Naive thymus-derived CD4-positive, alpha-beta T cell (primary cell): Measurements from ENCODE around the gene FAM72B. TPM values are rescaled to one million over a fixed set of nuclear protein-coding genes. Genes with fewer than 3 reads are reported as not detected.
A peak's percentile ranks its signal among the peaks of the same experiment; 100 is the strongest.
"Not testable (repeated sequence)": the region's sequence is repeated elsewhere in the genome, so short reads cannot be mapped to it uniquely, and the experiment has no call there.

Experiments
- ATAC-seq: fragments of 150-1000 bp; cut with Tn5 transposase; 2 replicates; pipeline ENCODE4 v1.10.0; 2021; ENCODE audit warnings: mild to moderate bottlenecking, moderate library complexity
- CTCF ChIA-PET: fragments of 350-600 bp; sonication (Branson Sonifier 250); formaldehyde crosslinking; loops from one replicate; lab custom pipeline; 2021; ENCODE audit warnings: antibody characterized with exemption; lab: Charles Lee
- POLR2A ChIA-PET: fragments of 350-600 bp; sonication (Branson Sonifier 250); formaldehyde crosslinking; loops from one replicate; lab custom pipeline; 2021; ENCODE audit warnings: antibody characterized with exemption, inconsistent platforms; lab: Charles Lee
- DNase-seq, 9 donors: peaks; one replicate each; pipeline versions ENCODE4 v3.0.0 to v3.0.0-alpha.2; 2020 to 2022; ENCODE audit warnings: mixed read lengths in 1 of 9
- H3K27ac ChIP-seq: one replicate; pipeline ENCODE4 v1.7.0; 2013; ENCODE audit warnings: mild to moderate bottlenecking, low read depth, low read length, moderate library complexity
- H3K27me3 ChIP-seq, 2 donors: one replicate each; pipeline ENCODE4 v1.7.0; 2013; ENCODE audit warnings: low read length in 2 of 2, mild to moderate bottlenecking in 2 of 2, moderate library complexity in 2 of 2; ENCODE audit not compliant: control insufficient read depth in 2 of 2, insufficient read depth in 2 of 2
- H3K36me3 ChIP-seq, 3 experiments: 1 replicate in 2 of 3; 2 replicates in 1 of 3; pipeline ENCODE4 v1.7.0; 2013; ENCODE audit warnings: low read length in 3 of 3, mild to moderate bottlenecking in 3 of 3, moderate library complexity in 1 of 3; ENCODE audit not compliant: insufficient read depth in 3 of 3, control insufficient read depth in 2 of 3
- H3K4me1 ChIP-seq, 2 donors: one replicate each; pipeline ENCODE4 v1.7.0; 2013; ENCODE audit warnings: low read length in 2 of 2, mild to moderate bottlenecking in 2 of 2, moderate library complexity in 1 of 2; ENCODE audit not compliant: control insufficient read depth in 2 of 2, insufficient read depth in 2 of 2
- H3K4me3 ChIP-seq: 2 replicates; pipeline ENCODE4 v1.7.0; 2013; ENCODE audit warnings: mild to moderate bottlenecking, low read length
- H3K9me3 ChIP-seq, 3 experiments: 1 replicate in 2 of 3; 2 replicates in 1 of 3; pipeline ENCODE4 v1.7.0; 2013; ENCODE audit warnings: low read length in 3 of 3; ENCODE audit not compliant: control insufficient read depth in 2 of 3
- H3K27ac Mint-ChIP-seq, 9 donors: one replicate each; pipeline ENCODE4 v1.8.0; 2020 to 2022; ENCODE audit warnings: mixed read lengths in 9 of 9, mild to moderate bottlenecking in 8 of 9, moderate library complexity in 5 of 9, inconsistent platforms in 2 of 9
- H3K27me3 Mint-ChIP-seq, 5 donors: one replicate each; pipeline ENCODE4 v1.8.0; 2021 to 2022; ENCODE audit warnings: mixed read lengths in 5 of 5, mild to moderate bottlenecking in 1 of 5
- H3K36me3 Mint-ChIP-seq, 5 donors: one replicate each; pipeline ENCODE4 v1.8.0; 2020 to 2022; ENCODE audit warnings: mixed read lengths in 5 of 5, mild to moderate bottlenecking in 3 of 5, inconsistent platforms in 1 of 5
- H3K4me1 Mint-ChIP-seq, 7 donors: one replicate each; pipeline ENCODE4 v1.8.0; 2020 to 2022; ENCODE audit warnings: mixed read lengths in 7 of 7, mild to moderate bottlenecking in 3 of 7, inconsistent platforms in 1 of 7
- H3K4me3 Mint-ChIP-seq, 10 donors: one replicate each; pipeline ENCODE4 v1.8.0; 2020 to 2022; ENCODE audit warnings: mild to moderate bottlenecking in 10 of 10, mixed read lengths in 10 of 10, moderate library complexity in 6 of 10, inconsistent platforms in 2 of 10
- H3K9me3 Mint-ChIP-seq, 11 donors: one replicate each; pipeline ENCODE4 v1.8.0; 2020 to 2022; ENCODE audit warnings: mixed read lengths in 11 of 11, mild to moderate bottlenecking in 4 of 11, inconsistent platforms in 1 of 11, moderate library complexity in 1 of 11
- intact Hi-C, 2 donors: fragments of 100-400 bp; cut with micrococcal nuclease; formaldehyde crosslinking; loops; one replicate each; pipeline ENCODE4 v1.15.1; 2023
- polyA plus RNA-seq, 2 donors: library from polyadenylated mRNA; unstranded; fragments of 300-500 nt; fragmentation: Illumina TruSeq; gene quantifications; one replicate each; pipeline ENCODE4 v1.2.3, GENCODE V29; 2021
- total RNA-seq, 6 experiments: library from RNA in 5 of 6; stranded (reverse) in 5 of 6; gene quantifications; 1 replicate in 5 of 6; 2 replicates in 1 of 6; pipeline ENCODE4 v1.2.3 and lab custom pipeline; 2021 to 2026

Gene FAM72B
- total and polyA plus RNA-seq, 7 experiments from 2014 or later, result 0.27 to 14.2 (median 0.53) TPM; not detected in 1

- DNase-seq, H3K27me3 ChIP-seq, CTCF ChIA-PET, POLR2A ChIA-PET, H3K4me3 Mint-ChIP-seq, H3K27ac Mint-ChIP-seq, H3K36me3 ChIP-seq, ATAC-seq, H3K9me3 Mint-ChIP-seq, H3K4me3 ChIP-seq, intact Hi-C loops, H3K36me3 Mint-ChIP-seq, H3K27me3 Mint-ChIP-seq, H3K9me3 ChIP-seq, H3K4me1 ChIP-seq, H3K4me1 Mint-ChIP-seq, H3K27ac ChIP-seq: not testable (repeated sequence)
Observed at GRCh38 chr1:121208375-121208774, 24.2 kb upstream of the FAM72B start.

GRCh38 chr1:121207328-121207727 lies 23.2 kb upstream of the FAM72B start:
- H3K9me3 Mint-ChIP-seq, H3K27ac Mint-ChIP-seq, DNase-seq, POLR2A ChIA-PET, H3K4me1 Mint-ChIP-seq, H3K36me3 ChIP-seq, H3K27me3 ChIP-seq, H3K4me1 ChIP-seq, H3K4me3 Mint-ChIP-seq, intact Hi-C loops, CTCF ChIA-PET, H3K27ac ChIP-seq, H3K36me3 Mint-ChIP-seq, H3K27me3 Mint-ChIP-seq, H3K9me3 ChIP-seq, H3K4me3 ChIP-seq, ATAC-seq: not testable (repeated sequence)

GRCh38 chr1:121205786-121206711 lies 21.9 kb upstream of the FAM72B start:
- H3K27me3 Mint-ChIP-seq, DNase-seq, H3K27me3 ChIP-seq, H3K27ac ChIP-seq, CTCF ChIA-PET, ATAC-seq, H3K4me3 Mint-ChIP-seq, H3K9me3 ChIP-seq, H3K36me3 ChIP-seq, H3K4me1 Mint-ChIP-seq, H3K27ac Mint-ChIP-seq, H3K36me3 Mint-ChIP-seq, H3K9me3 Mint-ChIP-seq, H3K4me1 ChIP-seq, POLR2A ChIA-PET, H3K4me3 ChIP-seq, intact Hi-C loops: not testable (repeated sequence)

GRCh38 chr1:121202986-121203385 lies 18.8 kb upstream of the FAM72B start:
- DNase-seq, H3K27me3 ChIP-seq, H3K36me3 Mint-ChIP-seq, H3K9me3 Mint-ChIP-seq, H3K36me3 ChIP-seq, H3K4me1 ChIP-seq, ATAC-seq, CTCF ChIA-PET, intact Hi-C loops, H3K4me3 Mint-ChIP-seq, H3K27me3 Mint-ChIP-seq, H3K9me3 ChIP-seq, H3K4me1 Mint-ChIP-seq, H3K4me3 ChIP-seq, POLR2A ChIA-PET, H3K27ac ChIP-seq, H3K27ac Mint-ChIP-seq: not testable (repeated sequence)

- H3K27me3 ChIP-seq, H3K4me1 Mint-ChIP-seq, CTCF ChIA-PET, H3K27me3 Mint-ChIP-seq, H3K9me3 ChIP-seq, DNase-seq, POLR2A ChIA-PET, H3K9me3 Mint-ChIP-seq, H3K4me1 ChIP-seq, H3K4me3 ChIP-seq, intact Hi-C loops, H3K4me3 Mint-ChIP-seq, H3K36me3 ChIP-seq, H3K27ac ChIP-seq, ATAC-seq, H3K36me3 Mint-ChIP-seq, H3K27ac Mint-ChIP-seq: not testable (repeated sequence)
Observed at GRCh38 chr1:121200985-121201981, 17.1 kb upstream of the FAM72B start.

- H3K36me3 ChIP-seq, H3K4me3 ChIP-seq, CTCF ChIA-PET, H3K27me3 ChIP-seq, H3K9me3 Mint-ChIP-seq, H3K4me1 Mint-ChIP-seq, intact Hi-C loops, H3K27ac Mint-ChIP-seq, H3K4me1 ChIP-seq, H3K36me3 Mint-ChIP-seq, POLR2A ChIA-PET, H3K4me3 Mint-ChIP-seq, H3K27ac ChIP-seq, DNase-seq, H3K27me3 Mint-ChIP-seq, H3K9me3 ChIP-seq: not testable (repeated sequence)
- ATAC-seq, result peak; percentile 54
Observed at GRCh38 chr1:121200232-121200631, 16.1 kb upstream of the FAM72B start.
